Prostate gland (tissue), 2 donors: ENCODE data around the gene WNT3A. TPM values are rescaled to one million over a fixed set of nuclear protein-coding genes. Genes with fewer than 3 reads are reported as not detected.

Source experiments
- DNase-seq: peaks from one replicate; pipeline ENCODE4 v3.0.0-alpha.2; 2019; ENCODE audit warnings: low spot score
- H3K27ac ChIP-seq, 2 donors: fragments of 200-600 bp; sonication (generic); 2 replicates each; pipeline ENCODE4 v1.5.1; 2017 to 2019
- H3K27me3 ChIP-seq: fragments of 200-600 bp; sonication (generic); replicated peaks from 2 replicates; pipeline ENCODE4 v1.5.1; 2019; ENCODE audit not compliant: insufficient read depth
- H3K36me3 ChIP-seq, 2 donors: fragments of 200-600 bp; sonication (generic); 1 replicate in 1 of 2; 2 replicates in 1 of 2; pipeline versions ENCODE4 v1.5.1 to v1.8.1; 2017 to 2019
- H3K4me1 ChIP-seq: fragments of 200-600 bp; sonication (generic); replicated peaks from 2 replicates; pipeline ENCODE4 v1.5.1; 2019
- H3K4me3 ChIP-seq, 2 donors: fragments of 200-600 bp; sonication (generic); 2 replicates each; pipeline ENCODE4 v1.5.1; 2017 to 2019
- H3K9me3 ChIP-seq: fragments of 200-600 bp; sonication (generic); 2 replicates; pipeline ENCODE4 v1.5.1; 2017
- CTCF ChIP-seq, 4 experiments: fragments of 200-600 bp in 2 of 4; fragments of 450-650 bp in 2 of 4; sonication (generic) in 2 of 4; IDR thresholded peaks; 1 replicate in 3 of 4; 2 replicates in 1 of 4; pipeline ENCODE4 v1.5.1; 2016 to 2019; ENCODE audit warnings: antibody characterized with exemption in 4 of 4, mild to moderate bottlenecking in 2 of 4, moderate library complexity in 2 of 4
- POLR2A ChIP-seq: fragments of 450-650 bp; IDR thresholded peaks from one replicate; pipeline ENCODE4 v1.6.1; 2016; ENCODE audit warnings: antibody characterized with exemption, mild to moderate bottlenecking
- POLR2AphosphoS5 ChIP-seq: sonication (generic); formaldehyde crosslinking; IDR thresholded peaks from one replicate; pipeline ENCODE4 v1.6.1; 2017; ENCODE audit warnings: antibody characterized with exemption
- WGBS: methylation state at CpG from one replicate; pipeline ENCODE4 v1.1.5; 2018; 5-methylcytosine and 5-hydroxymethylcytosine counted together
- intact Hi-C: fragments of 100-400 bp; cut with DNase I; formaldehyde crosslinking; loops from one replicate; pipeline ENCODE4 v1.14.2; 2022
- total RNA-seq, 2 donors: library from RNA; depleted of rRNA; stranded (reverse); fragments of >200 nt; gene quantifications; one replicate each; pipeline ENCODE4 v1.1.0, GENCODE V29; 2016

Gene WNT3A
- total RNA-seq, 2 donors from 2014 or later = 2.4 to 4.8 TPM

DNA sequence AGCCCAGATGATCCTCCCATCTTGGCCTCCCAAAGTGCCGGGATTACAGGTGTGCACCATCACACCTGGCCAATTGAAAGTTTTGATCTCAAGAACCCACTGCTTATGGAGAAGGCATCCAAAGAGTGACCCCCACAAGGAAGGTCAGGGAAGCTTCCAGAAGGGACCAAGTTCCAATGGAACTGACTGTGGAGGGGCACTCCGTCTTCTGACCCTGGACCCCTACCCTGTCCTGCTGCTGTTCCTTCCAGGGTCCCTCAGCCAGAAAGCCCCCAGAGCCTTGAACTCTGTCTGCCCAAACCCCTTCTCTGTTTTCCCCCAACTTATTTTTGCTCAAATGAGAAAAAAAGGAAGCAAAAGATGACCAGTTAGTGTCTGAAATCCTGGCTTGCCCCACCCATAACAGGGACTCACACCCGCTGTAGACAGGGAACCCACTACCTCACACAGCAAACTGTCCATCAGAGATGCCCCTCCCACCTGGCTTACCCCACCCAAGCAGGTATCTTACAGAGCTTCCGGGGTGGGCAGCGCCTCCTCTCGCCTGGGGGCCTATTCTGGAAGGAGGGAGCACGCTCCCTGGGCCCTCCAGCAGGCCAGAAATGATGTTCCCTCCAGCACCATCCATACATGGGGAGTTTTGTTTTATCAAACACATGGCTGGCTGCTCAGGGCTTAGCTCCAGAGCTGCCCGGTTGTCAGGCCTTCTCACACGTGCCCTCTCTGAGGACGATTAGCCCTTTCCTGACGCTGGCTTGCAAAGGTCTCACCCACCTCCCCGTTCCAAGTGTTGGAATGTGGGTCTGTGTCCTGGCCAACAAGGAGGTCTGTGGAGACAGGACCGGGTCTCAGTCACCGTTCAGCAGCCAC lies 3.1 kb upstream of the WNT3A start:
- Histone ChIP-seq H3K27me3 (peaks cover 3% of the 10 kb centered on the region), H3K27ac (no peak overlapping the region)

GRCh38 chr1:228004331-228004855 lies 2.4 kb upstream of the WNT3A start:
- Histone ChIP-seq H3K9me3 (no peaks in the 10 kb centered on the region), H3K36me3 (no peaks in the 10 kb centered on the region), H3K27ac (no peak overlapping the region), H3K4me1 (no peaks in the 10 kb centered on the region), H3K4me3 (no peak overlapping the region), H3K27me3 (peaks cover 3% of the 10 kb centered on the region)
- DNase-seq = no peak
- TF ChIP-seq CTCF (IDR thresholded peaks at IDR 0.05) = peak in 3 of 4 experiments; percentile 30 to 62 (median 32)
- no peak for TF ChIP-seq POLR2A
- TF ChIP-seq POLR2AphosphoS5 = no peak
- 12% methylated on average over 12 of the region's 12 CpGs for WGBS
- intact Hi-C loops = no loop called here

More for the DNA sequence above, 3.1 kb upstream of the WNT3A start:
- no peaks in the 10 kb centered on the region for H3K9me3 ChIP-seq
- no peak overlapping the region for H3K4me3 ChIP-seq
- TF ChIP-seq CTCF (IDR thresholded peaks at IDR 0.05) = no peak
- no peak for TF ChIP-seq POLR2A
- no peak for TF ChIP-seq POLR2AphosphoS5
- no peaks in the 10 kb centered on the region for H3K36me3 ChIP-seq
- DNase-seq = no peak
- no peaks in the 10 kb centered on the region for H3K4me1 ChIP-seq
- intact Hi-C loops = no loop called here
- WGBS = 55% methylated on average over 14 of the region's 14 CpGs

DNA sequence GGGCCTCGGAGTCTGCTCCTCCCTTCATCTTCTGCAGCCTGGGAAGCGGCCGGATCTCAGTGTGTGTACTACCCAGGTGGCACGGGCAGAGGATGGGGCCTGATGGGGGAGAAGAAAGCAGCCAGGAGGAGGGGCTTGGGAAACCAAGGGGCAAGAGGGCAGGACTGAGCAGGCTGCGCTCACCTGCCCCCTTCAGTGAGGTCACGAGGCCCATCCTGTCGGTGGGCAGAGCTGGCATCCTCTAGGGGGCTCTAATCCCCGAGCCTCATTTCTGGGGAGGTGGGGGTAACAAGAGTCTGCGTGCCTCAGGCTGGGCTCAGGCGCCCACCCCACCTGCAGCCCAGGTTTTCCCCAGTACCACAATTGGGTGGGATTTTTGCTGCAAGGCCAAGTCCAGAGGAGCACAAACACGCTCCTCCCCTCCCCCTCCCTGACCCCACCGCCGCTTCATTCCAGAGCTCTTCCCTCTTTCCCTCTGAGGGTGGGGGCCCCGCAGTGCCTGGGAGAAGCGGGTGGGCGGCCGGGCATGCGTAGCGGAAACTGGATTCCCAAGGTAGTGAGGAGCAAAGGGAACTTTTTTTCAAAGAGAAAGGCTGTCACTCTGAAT lies 1.8 kb upstream of the WNT3A start:
- Histone ChIP-seq H3K36me3 (no peaks in the 10 kb centered on the region), H3K4me3 (no peak overlapping the region), H3K27ac (no peak overlapping the region), H3K27me3 (peaks cover 3% of the 10 kb centered on the region), H3K4me1 (no peaks in the 10 kb centered on the region), H3K9me3 (no peaks in the 10 kb centered on the region)
- 31% methylated on average over 19 of the region's 19 CpGs for WGBS
- intact Hi-C loops = no loop called here
- no peak for TF ChIP-seq POLR2AphosphoS5
- TF ChIP-seq CTCF (IDR thresholded peaks at IDR 0.05) = no peak
- TF ChIP-seq POLR2A = no peak
- no peak for DNase-seq

GRCh38 chr1:228005511-228006033 lies 1.2 kb upstream of the WNT3A start:
- WGBS = 26% methylated on average over 13 of the region's 13 CpGs
- Histone ChIP-seq H3K27me3 (peaks cover 3% of the 10 kb centered on the region), H3K27ac (no peak overlapping the region), H3K4me1 (no peaks in the 10 kb centered on the region), H3K4me3 (no peak overlapping the region), H3K9me3 (no peaks in the 10 kb centered on the region), H3K36me3 (no peaks in the 10 kb centered on the region)
- intact Hi-C loops = no loop called here
- TF ChIP-seq POLR2A (no peak), POLR2AphosphoS5 (no peak), CTCF (IDR thresholded peaks at IDR 0.05) (no peak)
- no peak for DNase-seq
